GM10266 (cell line): ENCODE results near the gene CIRBP.

Experiments
- DNase-seq: peaks from one replicate; pipeline ENCODE4 v3.0.0; 2012; ENCODE audit errors: extremely low spot score
- CTCF ChIP-seq: IDR thresholded peaks from 2 replicates; pipeline ENCODE4 v1.5.1; 2012; ENCODE audit warnings: mild to moderate bottlenecking, low read depth; ENCODE audit not compliant: control insufficient read depth, insufficient read depth; ENCODE audit errors: missing control alignments

CIRBP gene

GRCh38 chr19:1232652-1233072 lies 36.5 kb upstream of the CIRBP start:
- DNase-seq, result no peak
- TF ChIP-seq CTCF, result no peak

GRCh38 chr19:1233115-1233667 lies 35.9 kb upstream of the CIRBP start:
- no peak for TF ChIP-seq CTCF
- no peak for DNase-seq

- DNase-seq, result no peak
- TF ChIP-seq CTCF, result no peak
These were observed 34.8 kb upstream of the CIRBP start for GRCh38 chr19:1234051-1234954.

- TF ChIP-seq CTCF, result no peak
These were observed 34.2 kb upstream of the CIRBP start for GRCh38 chr19:1234955-1235380.

GRCh38 chr19:1235625-1236538 lies 33.2 kb upstream of the CIRBP start:
- no peak for TF ChIP-seq CTCF
- DNase-seq, result no peak

More at GRCh38 chr19:1234955-1235380, 34.2 kb upstream of the CIRBP start:
- no peak for DNase-seq

- no peak for DNase-seq
- no peak for TF ChIP-seq CTCF
These were observed 32.6 kb upstream of the CIRBP start for GRCh38 chr19:1236576-1236975.
